GM18508 (cell line): ENCODE results near the gene MLYCD.

Experiments
- ATAC-seq: cut with Tn5 transposase; IDR thresholded peaks from one replicate; pipeline ENCODE4 v1.9.1; 2021; ENCODE audit warnings: moderate number of reproducible peaks; ENCODE audit not compliant: insufficient read depth, unreplicated experiment

The MLYCD gene

GRCh38 chr16:83924686-83925085 lies 25.8 kb downstream of the MLYCD start:
- no peak for ATAC-seq

GRCh38 chr16:83925095-83925905 lies 26.4 kb downstream of the MLYCD start:
- ATAC-seq = no peak

- ATAC-seq = no peak
Observed at GRCh38 chr16:83925957-83926725, 27.2 kb downstream of the MLYCD start.

GRCh38 chr16:83926726-83927397 lies 27.9 kb downstream of the MLYCD start:
- ATAC-seq = no peak

DNA sequence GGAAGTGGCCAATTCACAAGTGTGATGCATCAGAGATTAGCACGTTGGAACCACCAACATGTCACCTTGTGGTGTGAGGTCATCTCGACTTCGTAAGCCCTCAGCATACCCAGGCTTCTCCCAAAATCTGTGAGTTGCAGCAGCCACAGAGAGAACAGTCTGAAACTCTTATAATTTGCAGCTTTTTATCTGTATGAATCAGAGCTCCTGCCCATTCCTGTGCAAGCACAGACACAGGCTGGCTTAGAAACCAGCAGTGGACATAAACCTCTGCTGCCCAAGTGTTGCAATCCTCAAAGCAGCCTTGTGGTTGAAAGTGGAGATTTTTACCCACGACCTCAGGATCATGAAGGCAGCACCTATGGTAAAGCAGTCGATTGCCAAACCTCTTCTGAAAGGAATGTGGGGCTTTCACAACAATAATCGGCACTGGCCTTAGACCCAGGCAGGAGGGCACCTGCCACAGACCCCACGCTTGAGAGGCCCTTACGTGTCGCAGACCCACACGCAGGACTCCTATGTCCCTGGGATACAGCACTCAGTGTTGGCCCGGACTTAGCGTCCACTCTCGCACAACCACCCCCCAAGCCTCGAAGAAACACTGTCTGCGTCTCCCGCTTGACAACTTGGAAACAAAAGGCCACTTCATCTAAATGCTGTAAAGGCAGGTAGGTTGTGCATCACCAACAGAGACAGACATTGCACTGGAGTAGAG lies 29.6 kb downstream of the MLYCD start:
- no peak for ATAC-seq

GRCh38 chr16:83929811-83930555 lies 31.1 kb downstream of the MLYCD start:
- no peak for ATAC-seq

DNA sequence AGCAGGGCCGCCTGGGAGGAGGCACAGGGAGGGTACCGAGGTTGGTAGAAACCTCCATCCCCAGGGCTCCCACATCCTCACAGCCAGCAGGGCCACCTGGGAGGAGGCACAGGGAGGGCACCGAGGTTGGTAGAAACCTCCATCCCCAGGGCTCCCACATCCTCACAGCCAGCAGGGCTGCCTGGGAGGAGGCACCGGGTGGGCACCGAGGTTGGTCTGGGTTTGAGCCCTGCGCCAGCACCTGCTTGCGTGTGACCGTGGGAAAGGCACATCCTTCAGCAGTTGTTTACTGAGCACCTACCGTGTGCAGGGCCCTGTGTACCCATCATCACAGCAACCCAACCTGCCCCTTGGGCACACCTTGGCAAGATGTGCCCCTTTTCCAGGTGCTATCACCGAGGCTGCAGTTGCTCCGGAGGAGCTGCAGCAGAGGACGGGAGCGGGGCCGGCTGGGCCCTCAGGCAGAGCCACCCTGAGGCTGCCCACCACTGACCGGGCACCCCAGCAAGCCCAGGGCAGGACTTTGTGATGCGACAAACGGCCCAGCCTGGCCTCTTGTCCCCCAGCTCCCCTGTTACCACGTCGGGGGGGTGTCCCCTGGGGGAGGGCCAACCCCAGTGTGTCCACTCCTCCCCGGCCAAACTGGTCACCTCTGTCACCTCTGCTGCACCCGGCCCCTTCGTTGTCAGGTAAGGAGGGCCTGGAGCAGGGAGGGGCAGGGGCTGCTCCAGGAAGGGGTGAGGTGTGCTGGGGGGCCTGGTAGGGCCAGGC lies 32.0 kb downstream of the MLYCD start:
- no peak for ATAC-seq

DNA sequence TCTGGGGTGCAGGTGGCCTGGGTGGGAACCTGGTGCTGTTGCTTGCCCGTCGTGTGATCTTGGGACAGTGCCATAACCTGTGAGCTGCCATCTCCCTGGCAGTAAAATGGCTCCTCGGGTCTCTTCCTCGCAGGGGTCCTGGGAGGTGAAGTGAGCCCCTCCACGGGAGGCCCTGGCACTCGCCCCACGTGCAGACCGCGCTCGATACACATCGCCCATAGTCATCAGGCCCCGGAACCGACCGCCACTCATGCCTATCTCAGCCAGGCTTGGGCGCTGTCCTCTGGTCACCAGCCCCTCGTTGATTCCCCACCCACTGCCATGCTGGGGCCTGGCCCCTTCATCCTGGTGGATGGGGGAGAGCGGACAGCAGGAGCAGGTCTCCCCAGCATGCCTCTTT lies 32.6 kb downstream of the MLYCD start:
- ATAC-seq = no peak

GRCh38 chr16:83932304-83932703 lies 33.4 kb downstream of the MLYCD start:
- no peak for ATAC-seq

- ATAC-seq = no peak
Observed at GRCh38 chr16:83932955-83933673, 34.2 kb downstream of the MLYCD start.

GRCh38 chr16:83933885-83934683 lies 35.2 kb downstream of the MLYCD start:
- no peak for ATAC-seq

DNA sequence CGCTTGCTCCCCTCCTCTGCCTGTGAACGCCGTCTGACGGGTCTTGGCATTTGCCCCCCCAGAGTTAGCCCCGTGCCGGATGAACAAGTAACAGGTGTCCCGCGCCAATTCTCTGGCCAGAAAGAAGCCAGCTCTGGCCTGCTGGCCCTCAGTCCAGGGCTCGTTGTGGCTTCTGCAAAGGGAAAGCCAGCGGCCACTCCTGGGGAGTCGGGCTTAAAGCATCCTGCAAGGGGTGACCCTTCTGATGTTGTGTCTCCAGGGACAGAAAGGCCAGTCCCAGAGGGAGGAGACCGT lies 35.7 kb downstream of the MLYCD start:
- ATAC-seq = no peak

- ATAC-seq = no peak
Observed at GRCh38 chr16:83935005-83935857, 36.3 kb downstream of the MLYCD start.

DNA sequence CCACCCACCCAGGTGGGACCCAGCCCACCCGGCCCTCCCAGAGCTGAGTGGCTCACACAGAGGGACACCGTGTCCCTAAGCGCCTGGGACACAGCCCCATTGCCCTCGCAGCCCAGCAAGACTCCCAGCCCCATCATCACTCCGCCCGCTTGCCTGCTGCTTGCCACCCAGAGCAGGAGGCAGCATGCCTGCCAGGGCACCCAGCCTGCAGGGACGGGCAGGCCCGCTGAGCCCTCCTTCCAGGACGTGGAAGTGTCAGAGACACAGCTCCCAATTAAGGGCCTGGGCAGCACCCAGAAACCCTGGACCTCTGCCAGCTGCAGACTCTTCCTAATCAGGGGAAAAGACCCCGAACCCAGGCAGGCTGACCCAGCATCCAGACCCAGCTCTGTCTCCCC lies 36.9 kb downstream of the MLYCD start:
- no peak for ATAC-seq

GRCh38 chr16:83936581-83937165 lies 37.8 kb downstream of the MLYCD start:
- no peak for ATAC-seq

DNA sequence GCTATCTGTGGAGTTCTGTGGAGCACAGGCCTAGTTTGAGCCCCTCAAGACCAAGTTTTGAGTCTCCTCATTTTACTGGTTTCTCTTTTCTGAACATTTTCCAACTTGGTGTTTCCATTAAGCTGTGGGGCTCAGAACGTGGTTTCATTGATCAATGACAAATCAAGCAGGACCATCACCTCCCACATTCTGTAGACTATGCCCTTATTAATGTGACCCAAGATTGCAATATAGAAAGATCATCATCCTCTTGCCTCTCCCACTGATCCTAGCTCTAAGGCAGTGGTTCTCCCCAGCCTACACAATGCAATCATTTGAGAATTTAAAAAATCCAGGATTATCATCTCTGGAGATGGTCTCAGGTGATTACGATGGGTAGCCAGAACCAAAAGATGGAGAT lies 38.4 kb downstream of the MLYCD start:
- no peak for ATAC-seq
